ENCODE data around the gene CPNE9. TPM values are rescaled to one million over a fixed set of nuclear protein-coding genes. Genes with fewer than 3 reads are reported as not detected.
A peak's percentile ranks its signal among the peaks of the same experiment; 100 is the strongest.

The CPNE9 gene
- total RNA-seq, 1 experiment from 2014 or later: 3.5 TPM

DNA sequence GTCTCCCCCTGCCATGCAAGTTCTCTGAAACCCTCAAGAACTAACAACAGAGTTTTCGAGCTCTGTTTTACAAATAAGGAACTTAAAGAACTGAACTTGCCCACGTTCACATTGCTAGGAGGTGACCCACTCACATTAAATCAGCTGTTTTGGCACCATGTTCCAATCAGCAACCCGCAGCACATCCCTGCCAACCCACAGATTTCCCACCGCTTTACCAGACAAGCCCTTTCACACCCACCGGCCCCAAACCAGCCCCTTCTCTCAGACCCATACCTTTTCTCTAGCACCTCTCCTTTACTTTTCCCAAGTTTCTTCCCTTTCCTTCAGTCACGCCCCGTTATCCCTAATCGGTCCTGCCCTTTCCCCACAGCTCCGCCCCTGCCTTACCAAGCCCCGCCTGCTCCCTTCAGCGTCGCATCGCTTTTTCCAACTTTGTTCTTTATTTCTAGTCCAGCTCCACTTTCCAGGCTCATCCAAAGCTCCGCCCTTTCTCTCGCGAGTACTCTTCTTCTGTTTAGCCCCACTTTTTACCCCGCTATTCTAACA lies 27.1 kb downstream of the CPNE9 start:
- Mint-ChIP-seq H3K4me1 (peaks cover 24 to 31% of the 10 kb centered on the region in 2 experiments), H3K4me3 (peak overlapping the region; percentile 88 to 91), H3K27me3 (ENCODE audit: low read depth) (no peaks in the 10 kb centered on the region), H3K36me3 (ENCODE audit: insufficient read depth in 1 of 3, low read depth in 3 of 3) (peaks cover 6 to 26% (median 22%) of the 10 kb centered on the region in 3 experiments; a peak in 6 of 7 replicates), H3K27ac (peak overlapping the region; percentile 57 to 96 (median 60)), H3K9me3 (no peaks in the 10 kb centered on the region; a peak in 1 of 5 replicates)
- no CpG with 5 or more reads among the region's 17 CpGs for WGBS (ENCODE audit: extremely low coverage, insufficient read length, low lambda C conversion rate)
- peak overlapping the region; percentile 6 for H3K9ac ChIP-seq (ENCODE audit: extremely low read depth, insufficient read length, low read length)
- no peak overlapping the region for H4K8ac ChIP-seq (replicated peaks; ENCODE audit: insufficient read length, low read depth, low read length)
- peaks cover 2% of the 10 kb centered on the region for H4K20me1 ChIP-seq (ENCODE audit: control insufficient read depth, insufficient read depth, insufficient read length)
- no peaks in the 10 kb centered on the region for H3K27me3 ChIP-seq (ENCODE audit: insufficient read depth, low read length)
- H2BK15ac ChIP-seq (ENCODE audit: low read depth, low read length): no peak overlapping the region
- peaks cover 13% of the 10 kb centered on the region; the same call in 1 of the 2 replicates for H3K79me2 ChIP-seq (ENCODE audit: insufficient read depth, low read length)
- H2BK120ac ChIP-seq (ENCODE audit: low read depth, low read length, poor library complexity, severe bottlenecking): no peak overlapping the region
- H3K4me2 ChIP-seq (ENCODE audit: insufficient read depth, insufficient read length, low read length): peak overlapping the region; percentile 68
- TF ChIP-seq, protein P1, sequence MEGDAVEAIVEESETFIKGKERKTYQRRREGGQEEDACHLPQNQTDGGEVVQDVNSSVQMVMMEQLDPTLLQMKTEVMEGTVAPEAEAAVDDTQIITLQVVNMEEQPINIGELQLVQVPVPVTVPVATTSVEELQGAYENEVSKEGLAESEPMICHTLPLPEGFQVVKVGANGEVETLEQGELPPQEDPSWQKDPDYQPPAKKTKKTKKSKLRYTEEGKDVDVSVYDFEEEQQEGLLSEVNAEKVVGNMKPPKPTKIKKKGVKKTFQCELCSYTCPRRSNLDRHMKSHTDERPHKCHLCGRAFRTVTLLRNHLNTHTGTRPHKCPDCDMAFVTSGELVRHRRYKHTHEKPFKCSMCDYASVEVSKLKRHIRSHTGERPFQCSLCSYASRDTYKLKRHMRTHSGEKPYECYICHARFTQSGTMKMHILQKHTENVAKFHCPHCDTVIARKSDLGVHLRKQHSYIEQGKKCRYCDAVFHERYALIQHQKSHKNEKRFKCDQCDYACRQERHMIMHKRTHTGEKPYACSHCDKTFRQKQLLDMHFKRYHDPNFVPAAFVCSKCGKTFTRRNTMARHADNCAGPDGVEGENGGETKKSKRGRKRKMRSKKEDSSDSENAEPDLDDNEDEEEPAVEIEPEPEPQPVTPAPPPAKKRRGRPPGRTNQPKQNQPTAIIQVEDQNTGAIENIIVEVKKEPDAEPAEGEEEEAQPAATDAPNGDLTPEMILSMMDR (conservative IDR thresholded peaks at IDR 0.05): no peak
- H3K18ac ChIP-seq (ENCODE audit: insufficient read length, low read depth, low read length): no peak overlapping the region
- H2BK12ac ChIP-seq (ENCODE audit: insufficient read length, low read depth, low read length): no peak overlapping the region
- H3T11ph ChIP-seq (ENCODE audit: low read length): no peak overlapping the region
- H3K56ac ChIP-seq (ENCODE audit: insufficient read length, low read depth, low read length): no peak overlapping the region
- H3K4me1 ChIP-seq (ENCODE audit: insufficient read depth, low read length): no peaks in the 10 kb centered on the region
- H2BK20ac ChIP-seq (ENCODE audit: low read depth, low read length, poor library complexity, severe bottlenecking): no peak overlapping the region
- peaks cover 14% of the 10 kb centered on the region for H3K23me2 ChIP-seq (ENCODE audit: insufficient read length, low read depth, low read length, poor library complexity, severe bottlenecking)
- no peak overlapping the region for H3K27ac ChIP-seq (ENCODE audit: insufficient read length, low read depth, low read length)
- H4K5ac ChIP-seq (ENCODE audit: insufficient read length, low read depth, low read length): no peak overlapping the region
- H3K23ac ChIP-seq (ENCODE audit: insufficient read length, low read depth, low read length): no peak overlapping the region
- H2AK5ac ChIP-seq (ENCODE audit: insufficient read length, low read length): no peak overlapping the region
- no peak for DNase-seq
- H4K91ac ChIP-seq (ENCODE audit: insufficient read length, low read depth, low read length): no peak overlapping the region
- H2BK5ac ChIP-seq (ENCODE audit: insufficient read length, low read length): no peak overlapping the region
- peak overlapping the region; percentile 68 for H2AFZ ChIP-seq (ENCODE audit: low read length)
- H3K79me1 ChIP-seq (ENCODE audit: insufficient read depth, low read depth, low read length, poor library complexity, severe bottlenecking): peaks cover 4% of the 10 kb centered on the region
- no peak overlapping the region for H3K4ac ChIP-seq (ENCODE audit: low read depth, low read length)
- no peak overlapping the region for H3K14ac ChIP-seq (ENCODE audit: insufficient read depth, low read length)
- H3K9me3 ChIP-seq (ENCODE audit: control insufficient read depth, low read depth, low read length): no peaks in the 10 kb centered on the region

Measured in H9 (cell line).